Activated B cell treated with CpG ODN at 0.5 μM for 24 hours (primary cell): ENCODE results near the gene TBC1D9. TPM values are rescaled to one million over a fixed set of nuclear protein-coding genes. Genes with fewer than 3 reads are reported as not detected.

Experiments used
- ATAC-seq: fragments of 200-7000 bp; cut with Tn5 transposase; one replicate; pipeline ENCODE4 v1.10.0; 2021; ENCODE audit warnings: low read depth, mild to moderate bottlenecking, moderate library complexity
- CTCF ChIA-PET: fragments of 350-600 bp; sonication (Branson Sonifier 250); formaldehyde crosslinking; loops from one replicate; lab custom pipeline; 2021; ENCODE audit warnings: antibody characterized with exemption; lab: Charles Lee
- POLR2A ChIA-PET: fragments of 350-600 bp; sonication (Branson Sonifier 250); formaldehyde crosslinking; loops from one replicate; lab custom pipeline; 2021; ENCODE audit warnings: antibody characterized with exemption; lab: Charles Lee
- DNase-seq: peaks from one replicate; pipeline ENCODE4 v3.0.0; 2022
- H3K27ac Mint-ChIP-seq: one replicate; pipeline ENCODE4 v1.8.0; 2020; ENCODE audit warnings: mixed read lengths
- H3K27me3 Mint-ChIP-seq: one replicate; pipeline ENCODE4 v1.8.0; 2021; ENCODE audit warnings: mixed read lengths
- H3K36me3 Mint-ChIP-seq: one replicate; pipeline ENCODE4 v1.8.0; 2021; ENCODE audit warnings: low read depth, mixed read lengths
- H3K4me1 Mint-ChIP-seq: one replicate; pipeline ENCODE4 v1.8.0; 2021; ENCODE audit warnings: mixed read lengths
- H3K4me3 Mint-ChIP-seq: one replicate; pipeline ENCODE4 v1.8.0; 2020; ENCODE audit warnings: mild to moderate bottlenecking, mixed read lengths
- H3K9me3 Mint-ChIP-seq: one replicate; pipeline ENCODE4 v1.8.0; 2020; ENCODE audit warnings: mixed read lengths
- CTCF ChIP-seq: fragments of 200-600 bp; IDR thresholded peaks from one replicate; pipeline ENCODE4 v1.8.0; 2022; ENCODE audit warnings: antibody characterized with exemption, mild to moderate bottlenecking
- intact Hi-C: fragments of 100-400 bp; cut with micrococcal nuclease; formaldehyde crosslinking; loops from one replicate; pipeline ENCODE4 v1.15.1; 2024
- total RNA-seq: library from RNA; stranded (reverse); gene quantifications from 2 replicates; pipeline ENCODE4 v1.2.3, GENCODE V29; 2022

TBC1D9 gene
- total RNA-seq, 1 donor from 2014 or later, result 46.0 TPM

- ChIA-PET POLR2A (interaction anchor here (0.6 to 6.5 kb wide), 11 partner anchors 9 to 130 kb away, joined by 3 to 64 read pairs (median 8); partner anchors contain the start of gene TBC1D9), CTCF (interaction anchor here (0.6 to 1.8 kb wide), 8 partner anchors 10 to 164 kb away, joined by 3 to 7 read pairs (median 4); no protein-coding TSS in a partner anchor)
- Mint-ChIP-seq H3K36me3 (peaks cover 20% of the 10 kb centered on the region), H3K4me3 (peak overlapping the region; percentile 84), H3K27me3 (no peaks in the 10 kb centered on the region), H3K9me3 (no peaks in the 10 kb centered on the region), H3K4me1 (peaks cover 89% of the 10 kb centered on the region), H3K27ac (peak overlapping the region; percentile 98)
- intact Hi-C loops, result loop anchor here (1.0 to 2.0 kb wide), 6 partner anchors 10 to 88 kb away; no protein-coding TSS in a partner anchor
- DNase-seq (peak; percentile 40), ATAC-seq (peak; percentile 56)
- no peak for TF ChIP-seq CTCF
Observed at GRCh38 chr4:140720387-140721304, 35.5 kb downstream of the TBC1D9 start.

- no peak for DNase-seq
- intact Hi-C loops, result loop anchor here (1.0 to 2.0 kb wide), 2 partner anchors 8 to 13 kb away; no protein-coding TSS in a partner anchor
- TF ChIP-seq CTCF, result no peak
- peaks cover 90% of the 10 kb centered on the region for H3K4me1 Mint-ChIP-seq
- ChIA-PET POLR2A (interaction anchor here (0.6 to 6.5 kb wide), 13 partner anchors 9 to 131 kb away, joined by 3 to 64 read pairs (median 8); partner anchors contain the start of gene TBC1D9), CTCF (interaction anchor here (2.5 kb wide), 1 partner anchor 24 kb away, joined by 11 read pairs; no protein-coding TSS in a partner anchor)
- H3K27me3 Mint-ChIP-seq, result no peaks in the 10 kb centered on the region
- no peaks in the 10 kb centered on the region for H3K9me3 Mint-ChIP-seq
- ATAC-seq, result peak; percentile 63
- H3K27ac Mint-ChIP-seq, result peak overlapping the region; percentile 98
- H3K4me3 Mint-ChIP-seq, result peak overlapping the region; percentile 84
- H3K36me3 Mint-ChIP-seq, result peaks cover 22% of the 10 kb centered on the region
Observed at GRCh38 chr4:140719686-140720085, 36.5 kb downstream of the TBC1D9 start.

GRCh38 chr4:140719022-140719421 is 37.2 kb downstream of the TBC1D9 start:
- Mint-ChIP-seq H3K36me3 (peaks cover 21% of the 10 kb centered on the region), H3K27ac (peak overlapping the region; percentile 98), H3K4me3 (peak overlapping the region; percentile 84), H3K4me1 (peaks cover 90% of the 10 kb centered on the region), H3K27me3 (no peaks in the 10 kb centered on the region), H3K9me3 (no peaks in the 10 kb centered on the region)
- POLR2A ChIA-PET, result interaction anchor here (1.2 to 6.5 kb wide), 12 partner anchors 8 to 132 kb away, joined by 3 to 64 read pairs (median 9); partner anchors contain the start of gene TBC1D9
- CTCF ChIA-PET, result interaction anchor here (2.5 kb wide), 1 partner anchor 24 kb away, joined by 11 read pairs; no protein-coding TSS in a partner anchor
- no peak for TF ChIP-seq CTCF
- intact Hi-C loops, result loop anchor here (1.0 kb wide), 1 partner anchor 8 kb away; no protein-coding TSS in a partner anchor
- DNase-seq, result no peak
- no peak for ATAC-seq

GRCh38 chr4:140718241-140718952 is 37.8 kb downstream of the TBC1D9 start:
- Mint-ChIP-seq H3K9me3 (no peaks in the 10 kb centered on the region), H3K4me3 (peak overlapping the region; percentile 73), H3K27me3 (no peaks in the 10 kb centered on the region), H3K4me1 (peaks cover 91% of the 10 kb centered on the region), H3K36me3 (peaks cover 21% of the 10 kb centered on the region), H3K27ac (peak overlapping the region; percentile 87)
- POLR2A ChIA-PET, result interaction anchor here (0.6 to 6.5 kb wide), 11 partner anchors 9 to 166 kb away, joined by 3 to 64 read pairs (median 6); partner anchors contain the start of gene TBC1D9
- DNase-seq, result no peak
- CTCF ChIA-PET, result interaction anchor here (1.9 to 2.5 kb wide), 2 partner anchors 25 to 132 kb away, joined by 9 to 11 read pairs; no protein-coding TSS in a partner anchor
- intact Hi-C loops, result no loop called here
- no peak for TF ChIP-seq CTCF
- no peak for ATAC-seq
